GM12801 (cell line): Measurements from ENCODE around the gene RBM12.

ENCODE experiments used
- CTCF ChIP-seq: IDR thresholded peaks from one replicate; pipeline ENCODE4 v1.5.1; 2011; ENCODE audit warnings: control low read depth; ENCODE audit not compliant: insufficient read length; ENCODE audit errors: extremely low read depth

Gene RBM12

GRCh38 chr20:35619196-35620095 is 45.3 kb downstream of the RBM12 start:
- no peak for TF ChIP-seq CTCF

GRCh38 chr20:35618263-35619131 is 46.2 kb downstream of the RBM12 start:
- no peak for TF ChIP-seq CTCF

- TF ChIP-seq CTCF: no peak
Measured at GRCh38 chr20:35617397-35618262, 47.1 kb downstream of the RBM12 start.

- TF ChIP-seq CTCF: no peak
Measured at GRCh38 chr20:35616465-35617396, 48.0 kb downstream of the RBM12 start.

GRCh38 chr20:35615667-35616464 is 48.8 kb downstream of the RBM12 start, which contains the start of gene SPAG4:
SPAG4 (plus strand) TSS chr20:35615829; CDS start chr20:35616004, 175 bp downstream.
- TF ChIP-seq CTCF: no peak

GRCh38 chr20:35611482-35611881 is 53.2 kb downstream of the RBM12 start:
- TF ChIP-seq CTCF: no peak
